ENCODE data around the gene EEIG2. TPM values are rescaled to one million over a fixed set of nuclear protein-coding genes. Genes with fewer than 3 reads are reported as not detected.
A peak's percentile ranks its signal among the peaks of the same experiment; 100 is the strongest.

The EEIG2 gene
- total RNA-seq, 4 donors from 2014 or later = 11.1 to 20.6 (median 15.4) TPM

GRCh38 chr1:108568589-108568988, 8.7 kb downstream of the EEIG2 start:
- Histone ChIP-seq H3K27me3 (no peaks in the 10 kb centered on the region), H3K9me3 (no peaks in the 10 kb centered on the region), H3K36me3 (no peaks in the 10 kb centered on the region), H3K4me1 (peaks cover 0 to 9% (median 2%) of the 10 kb centered on the region in 4 donors), H3K27ac (no peak overlapping the region), H3K4me3 (no peak overlapping the region)
- DNase-seq = no peak
- no peak for TF ChIP-seq POLR2A (IDR thresholded peaks at IDR 0.05)
- TF ChIP-seq, protein P1, sequence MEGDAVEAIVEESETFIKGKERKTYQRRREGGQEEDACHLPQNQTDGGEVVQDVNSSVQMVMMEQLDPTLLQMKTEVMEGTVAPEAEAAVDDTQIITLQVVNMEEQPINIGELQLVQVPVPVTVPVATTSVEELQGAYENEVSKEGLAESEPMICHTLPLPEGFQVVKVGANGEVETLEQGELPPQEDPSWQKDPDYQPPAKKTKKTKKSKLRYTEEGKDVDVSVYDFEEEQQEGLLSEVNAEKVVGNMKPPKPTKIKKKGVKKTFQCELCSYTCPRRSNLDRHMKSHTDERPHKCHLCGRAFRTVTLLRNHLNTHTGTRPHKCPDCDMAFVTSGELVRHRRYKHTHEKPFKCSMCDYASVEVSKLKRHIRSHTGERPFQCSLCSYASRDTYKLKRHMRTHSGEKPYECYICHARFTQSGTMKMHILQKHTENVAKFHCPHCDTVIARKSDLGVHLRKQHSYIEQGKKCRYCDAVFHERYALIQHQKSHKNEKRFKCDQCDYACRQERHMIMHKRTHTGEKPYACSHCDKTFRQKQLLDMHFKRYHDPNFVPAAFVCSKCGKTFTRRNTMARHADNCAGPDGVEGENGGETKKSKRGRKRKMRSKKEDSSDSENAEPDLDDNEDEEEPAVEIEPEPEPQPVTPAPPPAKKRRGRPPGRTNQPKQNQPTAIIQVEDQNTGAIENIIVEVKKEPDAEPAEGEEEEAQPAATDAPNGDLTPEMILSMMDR (IDR thresholded peaks at IDR 0.05) = no peak

GRCh38 chr1:108569097-108569728, 9.3 kb downstream of the EEIG2 start:
- no peak for DNase-seq
- Histone ChIP-seq H3K4me1 (peaks cover 0 to 9% (median 2%) of the 10 kb centered on the region in 4 donors), H3K9me3 (no peaks in the 10 kb centered on the region), H3K36me3 (no peaks in the 10 kb centered on the region), H3K27ac (no peak overlapping the region), H3K4me3 (no peak overlapping the region), H3K27me3 (no peaks in the 10 kb centered on the region)
- no peak for TF ChIP-seq POLR2A (IDR thresholded peaks at IDR 0.05)
- TF ChIP-seq, protein P1 (IDR thresholded peaks at IDR 0.05) = no peak

DNA sequence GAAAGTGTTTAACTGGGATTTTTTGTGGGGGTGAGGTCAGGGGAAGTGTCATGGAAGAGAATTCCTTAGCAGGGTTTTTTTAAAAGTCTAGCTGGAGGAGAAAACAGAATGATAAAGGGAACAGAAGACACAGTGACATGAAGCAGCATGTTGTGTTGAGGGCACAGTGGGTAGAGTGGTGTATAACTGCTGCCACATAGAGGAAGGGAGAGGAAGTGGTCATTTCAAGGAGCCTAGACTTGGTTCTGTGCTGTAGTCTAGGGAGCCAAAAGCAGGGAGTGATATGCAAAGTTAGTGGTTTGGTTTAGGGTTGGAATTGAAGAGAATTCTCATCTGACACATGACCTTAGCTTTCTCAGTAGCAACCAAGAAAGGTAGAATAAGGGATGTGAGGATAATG, 10.2 kb downstream of the EEIG2 start:
- H3K4me3 ChIP-seq = no peak overlapping the region
- H3K4me1 ChIP-seq = peaks cover 0 to 9% (median 2%) of the 10 kb centered on the region in 4 donors
- no peak overlapping the region for H3K27ac ChIP-seq
- H3K27me3 ChIP-seq = no peaks in the 10 kb centered on the region
- TF ChIP-seq, protein P1 (IDR thresholded peaks at IDR 0.05) = peak in 4 of 6 experiments; percentile 33 to 53 (median 42)
- TF ChIP-seq POLR2A (IDR thresholded peaks at IDR 0.05) = no peak
- no peaks in the 10 kb centered on the region for H3K9me3 ChIP-seq
- DNase-seq = no peak
- no peaks in the 10 kb centered on the region for H3K36me3 ChIP-seq

DNA sequence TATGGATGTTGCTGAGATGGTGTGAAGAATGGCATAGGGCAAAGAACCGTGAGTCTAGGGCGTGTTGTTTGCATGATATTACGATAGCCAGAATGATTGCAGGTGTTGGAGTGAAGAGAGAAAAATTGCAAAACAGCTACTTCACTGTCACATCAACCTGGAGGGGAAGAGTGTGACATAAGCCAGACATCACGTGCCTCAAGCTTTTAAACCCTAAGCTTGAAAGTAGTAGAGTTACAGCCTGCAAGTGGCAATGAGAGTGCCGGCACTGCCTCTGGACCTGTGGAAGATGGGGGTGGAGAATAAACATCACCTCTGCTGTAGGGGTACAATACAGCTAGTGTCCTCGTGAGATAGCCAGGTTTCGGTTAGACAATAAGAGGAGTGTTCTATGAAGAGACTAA, 11.1 kb downstream of the EEIG2 start:
- Histone ChIP-seq H3K27me3 (no peaks in the 10 kb centered on the region), H3K4me1 (peaks cover 0 to 9% (median 2%) of the 10 kb centered on the region in 4 donors), H3K36me3 (no peaks in the 10 kb centered on the region), H3K9me3 (no peaks in the 10 kb centered on the region), H3K4me3 (no peak overlapping the region), H3K27ac (no peak overlapping the region)
- no peak for DNase-seq
- TF ChIP-seq, protein P1 (IDR thresholded peaks at IDR 0.05) = no peak
- no peak for TF ChIP-seq POLR2A (IDR thresholded peaks at IDR 0.05)

GRCh38 chr1:108572182-108572581, 12.3 kb downstream of the EEIG2 start:
- H3K27me3 ChIP-seq = no peaks in the 10 kb centered on the region
- no peaks in the 10 kb centered on the region for H3K36me3 ChIP-seq
- no peaks in the 10 kb centered on the region for H3K9me3 ChIP-seq
- no peak overlapping the region for H3K4me3 ChIP-seq
- H3K27ac ChIP-seq = no peak overlapping the region
- H3K4me1 ChIP-seq = peaks cover 0 to 9% (median 2%) of the 10 kb centered on the region in 4 donors
- TF ChIP-seq POLR2A (IDR thresholded peaks at IDR 0.05) = no peak
- TF ChIP-seq, protein P1 (IDR thresholded peaks at IDR 0.05) = no peak
- DNase-seq = no peak
